ENCODE data around the gene PPP1R26.

GRCh38 chr9:135507104-135508035, 27.8 kb downstream of the PPP1R26 start:
- no peak for TF ChIP-seq CTCF (IDR thresholded peaks at IDR 0.05; ENCODE audit: low read length)
- no peak for TF ChIP-seq EZH2 (IDR thresholded peaks at IDR 0.05; ENCODE audit: borderline replicate concordance, low read length)
